22Rv1 (cell line): ENCODE results near the gene COL4A6.

Experiments used
- CTCF ChIP-seq: fragments of 450-650 bp; IDR thresholded peaks from 2 replicates; pipeline ENCODE4 v1.5.1; 2017; ENCODE audit warnings: mild to moderate bottlenecking
- ZFX ChIP-seq: fragments of 450-650 bp; IDR thresholded peaks from 2 replicates; pipeline ENCODE4 v1.6.1; 2017; ENCODE audit warnings: antibody characterized with exemption, borderline replicate concordance

- TF ChIP-seq CTCF (no peak), ZFX (no peak)
Observed at GRCh38 chrX:108298165-108298602, 140.0 kb downstream of the COL4A6 start.
